Measurements from ENCODE around the gene GALNT15.

The GALNT15 gene

DNA sequence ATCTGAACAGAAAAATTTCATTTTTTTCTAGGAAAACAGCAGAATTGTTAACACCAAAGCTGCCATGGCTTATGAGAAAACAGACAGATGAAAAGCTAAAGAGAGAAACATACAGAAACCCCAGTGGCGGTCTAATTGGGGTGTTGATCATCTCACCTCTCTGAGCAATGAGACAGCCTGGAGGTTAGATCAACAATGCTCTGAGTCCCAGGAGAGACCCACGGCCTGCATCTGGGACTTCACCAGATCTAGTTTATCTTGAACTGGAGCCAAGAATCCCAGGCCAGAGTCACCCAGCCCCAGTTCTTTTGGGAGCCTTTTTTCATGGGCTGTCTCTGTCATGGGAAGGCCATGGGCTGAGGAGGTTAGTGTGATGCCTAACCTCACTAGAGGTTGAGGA is 3.5 kb upstream of the GALNT15 start:
- DNase-seq: no peak

- DNase-seq: no peak
These were observed 2.7 kb upstream of the GALNT15 start for GRCh38 chr3:16171825-16172224.

DNA sequence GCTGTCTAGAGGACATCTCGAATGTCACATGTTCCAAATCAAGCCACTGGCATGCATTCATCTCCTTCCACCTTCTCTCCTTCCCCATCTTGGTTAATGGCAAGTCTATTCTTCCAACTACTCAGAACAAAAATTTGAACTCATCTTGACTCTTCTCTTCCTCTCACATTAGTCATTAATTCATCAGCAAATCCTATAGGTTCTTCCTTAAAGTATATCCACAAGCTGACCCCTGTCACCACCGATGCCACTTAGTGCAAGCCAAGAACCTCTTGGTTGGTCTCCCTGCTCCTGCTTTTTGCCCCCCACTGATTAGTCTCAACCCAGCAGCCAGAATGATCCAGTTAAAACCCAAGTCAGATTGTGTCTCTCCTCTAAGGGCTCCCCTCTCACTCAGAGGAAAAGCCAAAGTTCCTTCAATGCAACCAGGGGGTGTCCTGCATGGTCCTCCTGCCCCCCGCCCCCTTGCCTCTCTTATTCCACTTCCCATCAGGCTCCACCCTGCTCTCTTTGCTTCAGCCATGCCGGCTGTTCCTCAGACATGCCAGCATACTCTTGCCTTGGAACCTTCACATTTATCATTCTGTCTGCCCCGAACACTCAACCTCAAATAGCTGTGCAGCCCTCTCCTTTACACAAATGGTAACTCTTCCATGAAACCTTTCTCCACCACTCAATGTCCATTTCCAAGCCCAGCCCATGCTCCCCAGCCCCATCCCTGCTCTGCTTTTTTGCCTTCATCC is 1.0 kb upstream of the GALNT15 start:
- DNase-seq: no peak

DNA sequence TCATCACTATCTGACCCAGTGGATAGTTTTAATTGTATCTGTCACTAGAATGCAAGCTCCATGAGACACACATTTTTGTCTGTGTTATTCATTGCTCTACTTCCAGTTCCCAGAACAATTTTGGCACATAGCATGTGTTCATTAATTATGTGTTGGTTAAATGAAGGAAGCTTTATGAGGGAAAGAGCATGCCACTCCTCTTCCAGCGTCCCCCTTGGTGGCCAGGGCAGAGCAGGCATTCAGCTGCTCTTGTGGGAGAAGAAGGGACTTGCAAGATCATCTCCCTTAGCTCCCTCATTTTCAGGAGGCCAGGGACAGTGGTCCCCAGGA is 489 bp upstream of the GALNT15 start:
- DNase-seq: no peak

- no peak for DNase-seq
These were observed 759 bp downstream of the GALNT15 start for GRCh38 chr3:16174976-16175901.

DNA sequence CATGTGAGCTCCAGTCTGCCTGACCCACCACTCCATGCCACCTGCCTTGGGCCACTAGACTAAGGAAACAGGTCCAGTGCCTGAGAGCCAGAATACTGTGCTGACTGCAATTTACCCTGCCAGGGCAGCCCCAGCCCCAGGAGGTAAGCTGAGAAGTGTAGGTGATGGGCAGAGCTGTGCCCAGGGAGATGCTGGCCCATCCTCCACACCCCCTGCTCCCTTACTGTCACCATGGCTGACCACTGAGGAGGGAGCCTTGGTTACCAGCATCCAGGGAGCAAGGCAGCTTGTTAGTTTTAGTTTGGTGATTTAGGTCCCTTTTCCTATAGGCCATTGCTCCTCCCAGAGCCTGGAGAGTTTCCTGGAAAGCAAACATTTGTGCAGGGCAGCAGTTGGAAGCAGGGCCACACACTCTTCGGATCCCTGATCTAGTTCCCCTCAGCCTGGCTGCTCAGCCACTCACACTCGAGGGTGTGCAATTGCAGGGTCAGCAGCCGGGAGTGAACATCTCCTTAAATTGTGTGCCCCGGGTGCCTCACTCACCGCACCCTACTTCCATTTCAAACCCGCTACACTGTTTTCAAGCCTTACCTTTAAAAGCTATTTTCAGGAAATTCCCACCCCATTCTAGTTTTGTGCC is 2.0 kb downstream of the GALNT15 start:
- DNase-seq: no peak

- DNase-seq: no peak
These were observed 2.9 kb downstream of the GALNT15 start for GRCh38 chr3:16177382-16177781.

DNA sequence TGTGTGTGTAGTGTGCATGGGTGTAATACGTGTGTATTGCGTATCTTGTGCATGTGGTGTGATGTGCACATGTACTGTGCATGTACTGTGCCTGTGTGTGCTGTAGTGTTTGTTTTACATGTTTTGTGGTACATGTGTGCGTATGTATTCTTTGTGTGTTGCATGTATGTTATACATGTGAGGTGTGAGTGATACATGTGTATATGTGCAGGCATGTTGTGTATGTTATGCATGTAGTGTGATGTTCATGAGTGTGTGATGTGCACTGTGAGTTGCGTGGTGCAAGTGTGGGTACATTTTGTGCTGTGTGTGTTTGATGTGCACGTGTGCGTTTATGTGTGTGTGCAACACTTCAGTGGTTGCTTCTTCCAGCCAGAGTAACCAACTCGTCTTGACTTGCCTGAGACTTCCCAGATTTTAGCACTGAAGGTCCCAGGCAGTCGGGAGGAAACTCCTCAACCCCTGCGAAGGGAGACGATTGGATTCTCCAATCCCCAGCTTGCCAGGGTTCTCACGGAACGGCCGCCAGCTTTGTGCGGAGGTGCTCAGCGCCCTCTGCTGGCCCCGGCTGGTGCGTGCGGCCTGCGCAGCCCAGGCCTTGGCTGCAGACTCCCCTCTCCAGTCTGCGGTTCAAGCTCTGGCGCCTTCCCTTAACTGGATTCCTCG is 3.6 kb downstream of the GALNT15 start:
- DNase-seq: no peak

- no peak for DNase-seq
These were observed 4.1 kb downstream of the GALNT15 start for GRCh38 chr3:16178628-16178988.

DNA sequence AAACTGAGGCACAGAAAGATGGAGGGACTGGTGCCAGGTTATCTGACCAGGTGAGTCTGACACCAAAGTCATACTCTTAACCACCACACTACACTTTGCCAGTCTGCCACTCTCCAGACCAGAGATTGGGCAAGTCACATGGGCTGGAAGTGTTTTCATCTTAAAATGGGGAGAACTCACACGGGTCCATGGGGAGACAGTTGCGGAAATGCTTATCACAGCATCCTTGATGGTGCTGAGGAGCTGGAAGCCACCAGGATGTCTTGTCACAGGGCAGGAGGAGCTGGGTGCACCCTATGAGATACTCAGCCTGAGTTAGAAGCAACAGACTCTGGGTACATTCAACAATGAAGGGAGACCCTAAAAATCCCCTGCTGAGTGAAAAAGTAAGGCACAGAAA is 4.8 kb downstream of the GALNT15 start:
- DNase-seq: no peak

DNA sequence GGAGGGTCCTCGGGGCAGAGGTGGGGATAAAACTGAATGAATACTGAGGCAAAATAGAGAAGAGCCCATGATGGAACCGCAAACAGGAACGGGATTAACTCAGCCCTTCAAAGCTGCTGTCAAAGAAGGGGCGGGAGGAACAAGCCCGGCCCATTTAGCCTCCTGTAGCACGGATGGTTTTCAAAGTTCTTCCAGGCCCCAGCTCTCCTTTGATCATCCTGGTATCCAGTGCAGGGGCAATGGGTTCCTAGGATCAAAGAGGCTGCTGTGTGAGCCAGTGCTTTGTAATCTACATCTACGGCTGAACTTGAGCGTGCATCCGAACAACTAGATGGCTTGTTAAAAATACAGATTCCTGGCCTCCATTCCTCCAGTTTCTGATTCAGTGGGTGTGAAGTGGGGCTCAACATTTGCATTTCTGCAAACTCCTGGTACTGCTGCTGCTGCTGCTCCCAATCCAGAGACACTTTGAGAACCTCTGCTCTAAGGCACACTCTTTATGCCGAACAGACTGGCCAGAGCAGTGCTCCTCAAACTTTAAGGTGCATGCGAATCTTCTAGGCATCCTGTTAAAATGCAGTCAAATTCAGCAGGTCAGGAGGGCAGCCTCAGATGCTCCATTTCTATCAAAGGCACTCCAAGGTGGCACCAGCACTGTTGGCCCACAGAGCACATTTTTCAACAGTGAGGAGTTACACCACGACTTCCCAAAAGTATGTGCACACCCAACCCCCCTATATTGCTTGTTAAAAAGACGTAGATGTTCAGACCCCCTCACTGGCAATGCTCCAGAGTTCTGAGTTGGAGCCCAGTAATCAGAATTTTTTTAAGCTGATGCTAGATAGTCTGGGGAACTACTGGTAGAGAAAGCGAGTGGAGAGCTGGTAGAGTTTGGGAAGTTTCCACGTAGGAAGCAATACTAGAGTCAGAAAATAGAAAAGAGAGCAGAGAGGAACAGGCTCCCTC is 5.6 kb downstream of the GALNT15 start:
- no peak for DNase-seq

DNA sequence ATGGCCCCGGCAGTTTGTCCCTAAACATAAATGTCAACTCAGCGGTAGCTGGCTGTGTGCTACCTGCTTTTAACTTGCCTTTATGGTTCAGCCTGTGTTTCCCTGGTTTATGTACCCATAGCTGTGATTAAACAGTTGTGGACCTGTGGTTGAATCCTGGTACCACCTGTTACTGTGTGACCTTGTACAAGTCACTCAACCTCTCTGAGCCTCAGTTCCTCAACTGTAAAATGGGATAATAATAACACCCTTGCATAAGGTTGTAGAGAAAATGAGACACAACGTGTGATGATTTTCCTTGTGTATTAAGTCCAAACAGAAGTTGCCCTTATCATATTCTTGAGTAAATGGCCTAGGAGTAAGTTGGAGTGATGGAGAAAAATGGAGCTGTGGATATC is 6.3 kb downstream of the GALNT15 start:
- DNase-seq: no peak

DNA sequence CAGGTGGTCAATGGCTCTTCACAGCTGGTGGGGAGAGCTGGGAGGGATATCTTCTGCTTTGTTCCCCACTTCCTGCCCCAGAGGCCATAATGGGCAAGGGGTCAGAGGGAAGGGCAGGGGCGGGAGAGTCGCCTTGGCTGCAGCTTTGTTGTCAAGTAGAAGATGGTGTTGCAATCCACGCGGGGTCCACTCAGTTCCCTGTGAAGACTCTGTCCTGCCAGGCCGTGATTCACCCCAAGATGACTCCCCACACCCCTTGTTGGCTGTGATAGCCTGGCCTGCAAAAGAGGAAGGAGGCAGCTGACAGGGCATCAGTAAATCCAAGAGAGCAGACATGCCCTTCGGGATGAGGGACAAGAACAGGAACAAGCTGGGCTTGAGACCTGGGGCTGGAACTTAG is 6.9 kb downstream of the GALNT15 start:
- DNase-seq: no peak

DNA sequence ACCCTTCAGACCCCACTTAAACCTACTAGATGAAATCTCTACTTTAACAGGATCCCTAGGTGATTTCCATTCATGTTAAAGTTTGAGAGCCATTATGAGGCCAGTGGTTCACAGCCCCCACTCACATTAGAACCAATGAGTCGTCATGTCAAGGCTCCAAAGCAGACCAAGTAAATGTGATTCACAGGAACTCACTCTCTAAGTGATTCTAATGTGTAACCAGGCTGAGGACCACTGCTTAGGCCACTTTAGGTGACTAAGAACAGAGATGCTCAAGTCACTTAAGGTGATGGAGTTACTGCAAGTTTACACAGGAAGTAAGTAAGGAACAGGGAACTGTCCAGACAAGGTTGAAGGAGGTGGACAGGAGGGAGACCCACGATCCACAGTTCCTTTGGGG is 7.7 kb downstream of the GALNT15 start:
- DNase-seq: no peak

DNA sequence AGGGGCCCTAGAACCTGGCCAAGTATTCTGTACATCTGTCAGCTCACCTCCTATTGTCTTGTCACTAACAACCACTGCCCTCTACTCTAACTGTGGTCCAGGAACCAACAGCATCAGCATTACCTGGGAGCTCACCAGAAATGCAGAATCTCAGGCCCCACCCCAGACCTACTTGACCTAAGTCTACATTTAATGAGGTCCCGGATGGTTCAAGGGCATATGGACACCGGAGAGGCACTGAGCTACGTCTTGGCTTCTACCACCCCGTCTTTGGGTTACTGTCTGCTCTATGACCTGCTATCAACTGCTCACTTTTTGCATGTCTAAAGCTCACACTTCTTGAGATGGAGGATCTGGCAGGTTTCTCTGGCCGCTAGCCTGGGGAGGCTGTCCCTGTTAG is 8.1 kb downstream of the GALNT15 start:
- no peak for DNase-seq

DNA sequence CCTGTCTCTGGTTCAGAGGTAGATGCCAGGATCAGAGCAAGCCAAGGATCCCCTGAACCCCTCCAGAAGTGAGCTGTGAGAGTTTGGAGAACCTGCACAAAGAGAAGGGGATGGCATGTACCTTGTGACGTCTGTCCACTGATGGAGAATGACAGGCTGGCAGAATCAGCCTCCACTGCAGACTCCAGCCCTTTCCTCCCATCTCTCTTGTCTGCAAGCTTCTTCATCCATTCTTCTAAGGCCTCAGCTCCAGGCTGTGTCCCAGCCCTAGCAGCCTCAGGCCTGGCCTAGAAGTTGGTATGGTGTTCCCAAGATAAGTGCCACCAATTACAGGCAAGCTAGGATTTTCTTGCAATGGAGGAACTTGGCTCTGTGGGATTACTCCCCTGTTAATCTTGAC is 8.6 kb downstream of the GALNT15 start:
- DNase-seq: no peak

- no peak for DNase-seq
These were observed 9.3 kb downstream of the GALNT15 start for GRCh38 chr3:16183601-16184270.

DNA sequence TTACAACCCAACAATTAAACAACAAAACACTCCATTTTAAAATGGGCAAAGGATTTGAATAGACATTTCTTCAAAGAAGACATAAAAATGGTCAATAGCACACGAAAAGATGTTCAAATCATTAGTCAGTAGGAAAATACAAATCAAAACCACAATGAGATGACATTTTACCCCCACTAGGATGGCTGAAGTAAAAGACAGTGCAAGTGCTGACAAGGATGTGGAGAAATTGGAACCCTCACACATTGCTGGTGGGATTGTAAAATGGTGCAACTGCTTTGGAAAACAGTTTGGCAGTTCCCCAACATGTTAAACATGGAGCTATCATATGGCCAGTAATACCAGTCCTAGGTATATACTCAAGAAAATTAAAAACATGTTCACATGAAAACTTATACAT is 11.6 kb downstream of the GALNT15 start:
- no peak for DNase-seq

DNA sequence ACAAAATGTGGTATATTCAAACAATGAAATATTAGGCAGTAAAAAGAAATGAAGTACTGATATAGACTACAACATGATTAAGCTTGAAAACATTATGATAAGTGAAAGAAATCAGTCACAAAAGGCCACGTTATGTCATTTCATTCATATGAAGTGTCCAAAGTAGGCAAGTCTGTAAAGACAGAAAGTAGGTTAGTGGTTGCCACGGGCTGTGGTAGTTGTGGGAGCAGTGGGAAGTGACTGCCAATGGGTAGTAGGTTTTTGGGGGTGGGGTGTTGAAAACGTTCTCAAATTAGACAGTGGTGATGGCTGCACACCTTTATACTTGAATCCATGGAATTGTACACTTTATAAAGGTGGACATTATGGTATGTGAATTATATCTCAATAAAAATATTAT is 12.1 kb downstream of the GALNT15 start:
- no peak for DNase-seq

DNA sequence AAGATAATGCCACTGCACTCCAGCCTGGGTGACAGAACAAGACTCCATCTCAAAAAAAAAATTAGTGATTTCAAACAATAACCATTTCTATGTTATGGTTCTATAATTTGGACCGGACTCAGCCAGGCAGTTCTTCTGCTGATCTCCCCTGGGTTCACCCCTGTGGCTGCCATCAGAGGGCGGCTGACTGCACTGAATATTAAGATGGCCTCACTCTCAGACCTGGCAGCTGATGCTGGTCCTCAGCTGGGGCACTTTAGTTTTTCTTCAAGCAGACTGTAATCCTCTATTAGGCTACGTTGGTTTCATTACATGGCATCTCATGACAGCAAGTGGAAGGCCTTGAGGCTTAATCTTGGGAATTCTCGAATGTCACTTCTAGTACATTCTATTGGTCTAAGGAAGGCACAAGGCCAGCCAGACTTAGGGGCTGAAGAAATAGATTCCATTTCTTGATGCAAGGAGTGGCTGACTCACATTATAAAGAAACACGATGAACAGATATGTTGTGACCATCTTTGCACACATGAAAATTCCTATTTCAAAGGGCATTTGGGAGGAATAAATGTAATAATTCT is 12.8 kb downstream of the GALNT15 start:
- DNase-seq: no peak

- DNase-seq: no peak
These were observed 13.6 kb downstream of the GALNT15 start for GRCh38 chr3:16188071-16188470.
